HUES64 (cell line): Measurements from ENCODE around the gene MTERF1.
A peak's percentile ranks its signal among the peaks of the same experiment; 100 is the strongest.
"Not testable (repeated sequence)": the region's sequence is repeated elsewhere in the genome, so short reads cannot be mapped to it uniquely, and the experiment has no call there.

Source experiments
- H3K27ac ChIP-seq: 2 replicates; pipeline ENCODE4 v1.7.0; 2013; ENCODE audit warnings: low read depth, low read length, inconsistent platforms
- H3K27me3 ChIP-seq: 2 replicates; pipeline ENCODE4 v1.6.1; 2013; ENCODE audit warnings: mild to moderate bottlenecking, low read length; ENCODE audit not compliant: insufficient read depth
- H3K36me3 ChIP-seq: 2 replicates; pipeline ENCODE4 v1.6.1; 2013; ENCODE audit warnings: mild to moderate bottlenecking, low read length; ENCODE audit not compliant: insufficient read depth
- H3K4me1 ChIP-seq: 2 replicates; pipeline ENCODE4 v1.6.1; 2013; ENCODE audit warnings: mild to moderate bottlenecking, low read length, moderate library complexity; ENCODE audit not compliant: insufficient read depth
- H3K4me3 ChIP-seq: 2 replicates; pipeline ENCODE4 v1.5.1; 2013; ENCODE audit warnings: mild to moderate bottlenecking, low read length, moderate library complexity
- H3K9ac ChIP-seq: 2 replicates; pipeline ENCODE4 v1.6.1; 2013; ENCODE audit warnings: mild to moderate bottlenecking, low read depth, low read length
- H3K9me3 ChIP-seq: 2 replicates; pipeline ENCODE4 v1.6.1; 2013; ENCODE audit warnings: low read depth, low read length; ENCODE audit not compliant: insufficient read depth
- WGBS: fragments of 150-250, 120-280 bp; methylation state at CpG from one replicate; pipeline ENCODE4 v1.1.7; 2013; ENCODE audit warnings: missing lambda C conversion rate; 5-methylcytosine and 5-hydroxymethylcytosine counted together

The MTERF1 gene

GRCh38 chr7:91899563-91899962 is 19.1 kb upstream of the MTERF1 start:
- 92% methylated on average over 1 of the region's 1 CpG for WGBS
- H3K27me3 ChIP-seq, result no peaks in the 10 kb centered on the region
- no peak overlapping the region for H3K9ac ChIP-seq
- H3K27ac ChIP-seq, result no peak overlapping the region
- no peaks in the 10 kb centered on the region for H3K36me3 ChIP-seq
- H3K9me3 ChIP-seq, result no peaks in the 10 kb centered on the region
- H3K4me1 ChIP-seq, result peaks cover 4% of the 10 kb centered on the region; the same call in 1 of the 2 replicates
- H3K4me3 ChIP-seq, result no peak overlapping the region

GRCh38 chr7:91898240-91898992 is 17.9 kb upstream of the MTERF1 start:
- no peaks in the 10 kb centered on the region for H3K36me3 ChIP-seq

GRCh38 chr7:91894781-91895480 is 14.4 kb upstream of the MTERF1 start:
- H3K27ac ChIP-seq, result no peak overlapping the region
- H3K9me3 ChIP-seq, result peaks cover 9% of the 10 kb centered on the region
- H3K27me3 ChIP-seq, result no peaks in the 10 kb centered on the region
- peaks cover 23% of the 10 kb centered on the region; the same call in 1 of the 2 replicates for H3K4me1 ChIP-seq
- H3K4me3 ChIP-seq, result no peak overlapping the region
- no peak overlapping the region for H3K9ac ChIP-seq
- 90% methylated on average over 1 of the region's 1 CpG for WGBS
- no peaks in the 10 kb centered on the region for H3K36me3 ChIP-seq

More at GRCh38 chr7:91898240-91898992, 17.9 kb upstream of the MTERF1 start:
- Histone ChIP-seq H3K4me1 (peaks cover 6% of the 10 kb centered on the region; the same call in 1 of the 2 replicates), H3K4me3 (no peak overlapping the region), H3K9me3 (no peaks in the 10 kb centered on the region), H3K9ac (no peak overlapping the region), H3K27ac (no peak overlapping the region), H3K27me3 (no peaks in the 10 kb centered on the region)
- 91% methylated on average over 8 of the region's 10 CpGs for WGBS

GRCh38 chr7:91893699-91894098 is 13.2 kb upstream of the MTERF1 start:
- H3K27me3 ChIP-seq, H3K27ac ChIP-seq, H3K36me3 ChIP-seq, H3K4me3 ChIP-seq, H3K9ac ChIP-seq: not testable (repeated sequence)
- 97% methylated on average over 5 of the region's 5 CpGs for WGBS
- peaks cover 18% of the 10 kb centered on the region for H3K9me3 ChIP-seq
- H3K4me1 ChIP-seq, result peaks cover 23% of the 10 kb centered on the region; the same call in 1 of the 2 replicates

- H3K4me1 ChIP-seq, result peaks cover 23% of the 10 kb centered on the region; the same call in 1 of the 2 replicates
- 38% methylated on average over 1 of the region's 2 CpGs for WGBS
- H3K27ac ChIP-seq, result 0 out of 2 replicates have a peak overlapping the region, but pooled peaks have one; percentile 8
- H3K27me3 ChIP-seq, result no peaks in the 10 kb centered on the region
- H3K4me3 ChIP-seq, result no peak overlapping the region
- no peak overlapping the region for H3K9ac ChIP-seq
- H3K9me3 ChIP-seq, result peaks cover 18% of the 10 kb centered on the region
- H3K36me3 ChIP-seq, result no peaks in the 10 kb centered on the region
These were observed 12.4 kb upstream of the MTERF1 start for GRCh38 chr7:91892821-91893340.

- 0 out of 2 replicates have a peak overlapping the region, but pooled peaks have one; percentile 15 for H3K27ac ChIP-seq
- peaks cover 18% of the 10 kb centered on the region for H3K9me3 ChIP-seq
- H3K4me1 ChIP-seq, result peaks cover 23% of the 10 kb centered on the region; the same call in 1 of the 2 replicates
- 63% methylated on average over 3 of the region's 3 CpGs for WGBS
- no peaks in the 10 kb centered on the region for H3K36me3 ChIP-seq
- H3K9ac ChIP-seq, result no peak overlapping the region
- no peaks in the 10 kb centered on the region for H3K27me3 ChIP-seq
- H3K4me3 ChIP-seq, result no peak overlapping the region
These were observed 11.7 kb upstream of the MTERF1 start for GRCh38 chr7:91892099-91892705.

GRCh38 chr7:91888271-91889175 is 8.0 kb upstream of the MTERF1 start:
- H3K27ac ChIP-seq, H3K36me3 ChIP-seq, H3K4me3 ChIP-seq, H3K27me3 ChIP-seq, H3K9ac ChIP-seq: not testable (repeated sequence)
- WGBS, result 96% methylated on average over 60 of the region's 60 CpGs
- Histone ChIP-seq H3K9me3 (peaks cover 33% of the 10 kb centered on the region), H3K4me1 (peaks cover 18% of the 10 kb centered on the region; the same call in 1 of the 2 replicates)

GRCh38 chr7:91887336-91888213 is 7.1 kb upstream of the MTERF1 start:
- peaks cover 33% of the 10 kb centered on the region for H3K9me3 ChIP-seq
- not testable (repeated sequence) for H3K27me3 ChIP-seq, H3K27ac ChIP-seq, H3K4me3 ChIP-seq, H3K4me1 ChIP-seq, H3K9ac ChIP-seq, H3K36me3 ChIP-seq
- 96% methylated on average over 54 of the region's 54 CpGs for WGBS

GRCh38 chr7:91883676-91884362 is 3.3 kb upstream of the MTERF1 start:
- H3K9me3 ChIP-seq, result peaks cover 14% of the 10 kb centered on the region

More at GRCh38 chr7:91883676-91884362, 3.3 kb upstream of the MTERF1 start:
- 88% methylated on average over 1 of the region's 1 CpG for WGBS
- Histone ChIP-seq H3K27ac (no peak overlapping the region), H3K4me3 (no peak overlapping the region), H3K4me1 (no peaks in the 10 kb centered on the region; the same call in 1 of the 2 replicates), H3K36me3 (no peaks in the 10 kb centered on the region), H3K9ac (no peak overlapping the region), H3K27me3 (no peaks in the 10 kb centered on the region)
